Mammary epithelial cell (primary cell): ENCODE measurements around the gene BTBD6.

Source experiments
- EZH2 ChIP-seq: IDR thresholded peaks from 2 replicates; pipeline ENCODE4 v1.6.1; 2012; ENCODE audit warnings: low read length, inconsistent platforms, borderline replicate concordance
- TF ChIP-seq, protein P1 (sequence below), 2 donors: IDR thresholded peaks in 1 of 2; conservative IDR thresholded peaks in 1 of 2; 2 replicates each; pipeline ENCODE4 v1.5.1; 2011 to 2012; ENCODE audit warnings: inconsistent platforms in 2 of 2, low read length in 2 of 2, mild to moderate bottlenecking in 2 of 2, control low read depth in 1 of 2, low read depth in 1 of 2; ENCODE audit not compliant: insufficient read depth in 1 of 2; ENCODE audit errors: extremely low read depth in 1 of 2

DNA sequence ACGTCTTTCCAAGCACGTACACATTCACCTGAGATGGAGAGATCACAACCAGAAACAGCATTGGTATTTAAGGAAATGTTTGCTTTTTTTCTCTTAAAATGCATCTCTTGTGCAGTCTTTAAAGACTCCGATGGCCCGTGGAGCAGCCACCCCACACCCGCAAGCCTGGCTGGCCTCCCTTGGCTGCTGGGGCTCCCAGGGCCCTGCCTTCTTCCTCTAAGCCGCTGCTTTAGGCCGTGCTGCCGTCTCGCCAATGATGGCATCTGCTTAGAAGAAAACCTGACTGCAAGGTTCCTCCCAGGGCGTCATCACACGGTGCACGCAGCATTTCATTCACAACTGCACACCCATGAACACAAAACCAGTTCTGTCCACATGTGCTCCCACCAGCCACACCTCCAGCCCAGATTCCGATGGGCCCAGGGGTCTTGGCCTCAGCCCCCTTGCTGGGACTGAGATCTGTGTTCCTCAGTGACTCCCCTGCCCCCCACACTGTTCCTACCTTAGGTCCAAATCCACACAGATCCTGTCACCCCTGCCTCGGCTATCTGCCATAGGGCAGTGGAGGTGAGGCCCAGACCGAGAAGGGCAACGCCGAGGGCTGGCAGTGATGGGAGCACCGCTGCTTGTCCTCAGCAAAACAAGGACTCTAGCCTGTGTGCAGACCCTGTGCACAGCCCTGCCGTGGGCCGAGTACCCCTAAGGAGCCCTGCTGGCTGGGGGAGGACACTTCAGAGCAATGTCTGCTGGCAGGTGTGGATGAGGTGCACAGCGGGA, 4.4 kb downstream of the BTBD6 start:
- TF ChIP-seq, protein P1, sequence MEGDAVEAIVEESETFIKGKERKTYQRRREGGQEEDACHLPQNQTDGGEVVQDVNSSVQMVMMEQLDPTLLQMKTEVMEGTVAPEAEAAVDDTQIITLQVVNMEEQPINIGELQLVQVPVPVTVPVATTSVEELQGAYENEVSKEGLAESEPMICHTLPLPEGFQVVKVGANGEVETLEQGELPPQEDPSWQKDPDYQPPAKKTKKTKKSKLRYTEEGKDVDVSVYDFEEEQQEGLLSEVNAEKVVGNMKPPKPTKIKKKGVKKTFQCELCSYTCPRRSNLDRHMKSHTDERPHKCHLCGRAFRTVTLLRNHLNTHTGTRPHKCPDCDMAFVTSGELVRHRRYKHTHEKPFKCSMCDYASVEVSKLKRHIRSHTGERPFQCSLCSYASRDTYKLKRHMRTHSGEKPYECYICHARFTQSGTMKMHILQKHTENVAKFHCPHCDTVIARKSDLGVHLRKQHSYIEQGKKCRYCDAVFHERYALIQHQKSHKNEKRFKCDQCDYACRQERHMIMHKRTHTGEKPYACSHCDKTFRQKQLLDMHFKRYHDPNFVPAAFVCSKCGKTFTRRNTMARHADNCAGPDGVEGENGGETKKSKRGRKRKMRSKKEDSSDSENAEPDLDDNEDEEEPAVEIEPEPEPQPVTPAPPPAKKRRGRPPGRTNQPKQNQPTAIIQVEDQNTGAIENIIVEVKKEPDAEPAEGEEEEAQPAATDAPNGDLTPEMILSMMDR (conservative IDR thresholded peaks at IDR 0.05 in 1 of 2, IDR thresholded peaks at IDR 0.05 in 1 of 2; ENCODE audit: extremely low read depth in 1 of 2, insufficient read depth in 1 of 2, low read depth in 1 of 2, low read length in 2 of 2) = no peak
- no peak for TF ChIP-seq EZH2
